NCI-H460 (cell line): ENCODE measurements around the gene GMCL2. TPM values are rescaled to one million over a fixed set of nuclear protein-coding genes. Genes with fewer than 3 reads are reported as not detected.

ENCODE experiments used
- DNase-seq: peaks from one replicate; pipeline ENCODE4 v3.0.0-alpha.2; 2016; ENCODE audit warnings: low read depth; ENCODE audit errors: extremely low read depth
- total RNA-seq: library from RNA; depleted of rRNA; stranded (reverse); fragments of >200 nt; shearing (Covaris generic); gene quantifications from 2 replicates; pipeline ENCODE4 v1.2.3, GENCODE V29; 2014; rRNA removed

Gene GMCL2
- total RNA-seq, 1 experiment from 2014 or later = not detected

- no peak for DNase-seq
Observed at GRCh38 chr5:178149199-178149932, 37.8 kb downstream of the GMCL2 start.

GRCh38 chr5:178147406-178147805, 39.8 kb downstream of the GMCL2 start:
- no peak for DNase-seq

- peak; percentile 51 for DNase-seq
Observed at GRCh38 chr5:178145965-178146820, 41.0 kb downstream of the GMCL2 start.

- no peak for DNase-seq
Observed at GRCh38 chr5:178143901-178144300, 43.3 kb downstream of the GMCL2 start.

- DNase-seq = no peak
Observed at GRCh38 chr5:178143246-178143645, 43.9 kb downstream of the GMCL2 start.

GRCh38 chr5:178142642-178143041, 44.5 kb downstream of the GMCL2 start:
- no peak for DNase-seq

- DNase-seq = no peak
Observed at GRCh38 chr5:178141550-178141949, 45.6 kb downstream of the GMCL2 start.

- no peak for DNase-seq
Observed at GRCh38 chr5:178137991-178138390, 49.2 kb downstream of the GMCL2 start.

- no peak for DNase-seq
Observed at GRCh38 chr5:178136990-178137389, 50.2 kb downstream of the GMCL2 start.

Other genes with a start within 250 kb of the GMCL2 start
- not detected in 2 replicates for gene PROP1, start 191.1 kb downstream of the GMCL2 start, total RNA-seq
- gene N4BP3, start 73.8 kb downstream of the GMCL2 start, total RNA-seq = 0.27 and 0.38 TPM in 2 replicates
- 24.1 and 25.2 TPM in 2 replicates for gene RMND5B, start 56.4 kb downstream of the GMCL2 start, total RNA-seq
- gene NHP2, start 33.5 kb downstream of the GMCL2 start, total RNA-seq = 288 and 307 TPM in 2 replicates
- 110 and 135 TPM in 2 replicates for gene HNRNPAB, start 17.2 kb upstream of the GMCL2 start, total RNA-seq
- gene PHYKPL, start 45.4 kb upstream of the GMCL2 start, total RNA-seq = 41.7 and 53.7 TPM in 2 replicates